HepG2 (cell line): ENCODE results near the gene TPI1. TPM values are rescaled to one million over a fixed set of nuclear protein-coding genes. Genes with fewer than 3 reads are reported as not detected.
A peak's percentile ranks its signal among the peaks of the same experiment; 100 is the strongest.

Experiments
- CEBPZ ChIP-seq: IDR thresholded peaks from 2 replicates; pipeline ENCODE4 v1.6.1; 2012; ENCODE audit warnings: low read length, improper control_type of control experiment
- CREBL2 ChIP-seq: sonication (generic); formaldehyde crosslinking; IDR thresholded peaks from 2 replicates; pipeline ENCODE4 v1.8.1; 2023; ENCODE audit warnings: missing genetic modification reagents, mild to moderate bottlenecking, borderline replicate concordance
- E2F5 ChIP-seq: sonication (generic); formaldehyde crosslinking; conservative IDR thresholded peaks from 2 replicates; pipeline ENCODE4 v1.4.0; 2020; ENCODE audit warnings: missing genetic modification reagents
- ELK4 ChIP-seq: sonication (generic); formaldehyde crosslinking; IDR thresholded peaks from 2 replicates; pipeline ENCODE4 v1.9.0; 2021; ENCODE audit warnings: missing genetic modification reagents, borderline replicate concordance
- NCOA2 ChIP-seq: sonication (generic); formaldehyde crosslinking; IDR thresholded peaks from 2 replicates; pipeline ENCODE4 v1.8.0; 2022; ENCODE audit warnings: inconsistent platforms
- PHF5A ChIP-seq: IDR thresholded peaks from one replicate; pipeline ENCODE4 v1.6.1; 2018; ENCODE audit warnings: low read depth, missing genetic modification reagents; ENCODE audit not compliant: unreplicated experiment
- PPARG ChIP-seq: conservative IDR thresholded peaks from 2 replicates; pipeline ENCODE4 v1.6.1; 2016; ENCODE audit warnings: missing biosample characterization, missing genetic modification reagents
- RARG ChIP-seq: sonication (generic); formaldehyde crosslinking; IDR thresholded peaks from 2 replicates; pipeline ENCODE4 v1.4.0; 2020; ENCODE audit warnings: low read depth, mild to moderate bottlenecking, missing genetic modification reagents
- RBM22 ChIP-seq: fragments of 200-400 bp; formaldehyde crosslinking; optimal IDR thresholded peaks from 2 replicates; pipeline ENCODE3; 2017; ENCODE audit warnings: mild to moderate bottlenecking, low read length, moderate library complexity
- REPIN1 ChIP-seq: sonication (generic); formaldehyde crosslinking; IDR thresholded peaks from 2 replicates; pipeline ENCODE4 v1.8.0; 2022; ENCODE audit warnings: missing genetic modification reagents, low read depth, mild to moderate bottlenecking, borderline replicate concordance
- RERE ChIP-seq: IDR thresholded peaks from 2 replicates; pipeline ENCODE4 v1.6.1; 2016; ENCODE audit warnings: low read depth, missing genetic modification reagents, missing compliant biosample characterization
- SAP130 ChIP-seq: IDR thresholded peaks from 2 replicates; pipeline ENCODE4 v1.6.1; 2016; ENCODE audit warnings: low read depth
- TMF1 ChIP-seq: sonication (generic); formaldehyde crosslinking; IDR thresholded peaks from 2 replicates; pipeline ENCODE4 v1.8.1; 2022; ENCODE audit warnings: low read depth, missing genetic modification reagents
- ZNF10 ChIP-seq: sonication (generic); formaldehyde crosslinking; IDR thresholded peaks from 2 replicates; pipeline ENCODE4 v1.4.0; 2020; ENCODE audit warnings: mild to moderate bottlenecking, low read depth, missing genetic modification reagents, borderline replicate concordance
- ZNF383 ChIP-seq: sonication (generic); formaldehyde crosslinking; IDR thresholded peaks from 2 replicates; pipeline ENCODE4 v1.4.0; 2020; ENCODE audit warnings: missing genetic modification reagents, mild to moderate bottlenecking, borderline replicate concordance
- ZNF556 ChIP-seq: sonication (generic); formaldehyde crosslinking; IDR thresholded peaks from 2 replicates; pipeline ENCODE4 v1.4.0; 2020; ENCODE audit warnings: mild to moderate bottlenecking, missing genetic modification reagents, borderline replicate concordance
- polyA plus RNA-seq, 8 experiments: library from polyadenylated mRNA; depleted of rRNA in 3 of 8; stranded (reverse) in 7 of 8; unstranded in 1 of 8; fragments of >200 nt; fragmentation: Illumina TruSeq in 4 of 8; extraction: Trizol in 4 of 8; gene quantifications; 2 replicates each; pipeline versions ENCODE4 v1.2.1 to v1.2.3, GENCODE V29; 2011 to 2016; ENCODE audit warnings: low read depth in 4 of 8, missing spikeins in 1 of 8, mixed read lengths in 1 of 8; ENCODE audit not compliant: insufficient read depth in 1 of 8
- total RNA-seq, 5 experiments: library from RNA; depleted of rRNA; stranded (reverse); fragments of >200 nt; fragmentation: Illumina TruSeq; extraction: Trizol; gene quantifications; 2 replicates each; pipeline ENCODE4 v1.2.3, GENCODE V29; 2016; ENCODE audit warnings: low read depth in 1 of 5

TPI1 gene
- total and polyA plus RNA-seq, 2 of the 13 experiments (the other 11 are each of a cell fraction or from before 2014, with no cell fraction given), result 945 to 2,535 TPM

- TF ChIP-seq CEBPZ (no peak), ZNF383 (CRISPR knock-in tag) (peak; percentile 95), ELK4 (CRISPR knock-in tag) (no peak), PHF5A (CRISPR knock-in tag) (no peak), TMF1 (CRISPR knock-in tag) (peak; percentile 42; the same call in 1 of the 2 replicates), E2F5 (CRISPR knock-in tag) (peak; percentile 36; the same call in 1 of the 2 replicates), PPARG (CRISPR knock-in tag) (no peak; the same call in 1 of the 2 replicates), REPIN1 (CRISPR knock-in tag) (peak; percentile 82), CREBL2 (no peak), SAP130 (CRISPR knock-in tag) (peak; percentile 92), RARG (CRISPR knock-in tag) (no peak), RBM22 (no peak), ZNF10 (CRISPR knock-in tag) (no peak), NCOA2 (CRISPR knock-in tag) (peak; percentile 60), RERE (0 out of 2 replicates have a peak, but pooled peaks have one; percentile 30), ZNF556 (CRISPR knock-in tag) (peak; percentile 62; the same call in 1 of the 2 replicates)
These were observed 5.0 kb downstream of the TPI1 start (continued) for GRCh38 chr12:6872073-6873048.
